OCI-LY3 (cell line): Measurements from ENCODE around the gene BRK1.

Experiments
- H2AFZ ChIP-seq: fragments of 200-600, 300-600 bp; shearing (Covaris generic); 2 replicates; pipeline ENCODE4 v1.6.0; 2014; ENCODE audit warnings: antibody characterized with exemption, low read depth, low read length
- H3K27ac ChIP-seq: fragments of 200-600, 300-600 bp; sonication (generic); 2 replicates; pipeline ENCODE4 v1.5.1; 2014; ENCODE audit warnings: mild to moderate bottlenecking, low read length, moderate library complexity, mixed read lengths
- H3K27me3 ChIP-seq: fragments of 200-600, 300-600 bp; sonication (generic); 2 replicates; pipeline ENCODE4 v1.6.1; 2014; ENCODE audit warnings: low read depth, low read length, mixed read lengths
- H3K36me3 ChIP-seq: fragments of 200-600, 300-600 bp; sonication (generic); replicated peaks from 2 replicates; pipeline ENCODE3; 2014; ENCODE audit warnings: low read depth, low read length, mixed read lengths
- H3K4me1 ChIP-seq: fragments of 300-600, 200-600 bp; sonication (generic); 2 replicates; pipeline ENCODE4 v1.6.1; 2014; ENCODE audit warnings: low read length, mixed read lengths
- H3K4me2 ChIP-seq: fragments of 200-600, 300-600 bp; sonication (generic); 2 replicates; pipeline ENCODE4 v1.6.1; 2014; ENCODE audit warnings: low read length, mixed read lengths
- H3K4me3 ChIP-seq: fragments of 300-600, 200-600 bp; sonication (generic); 2 replicates; pipeline ENCODE4 v1.5.1; 2014; ENCODE audit warnings: antibody characterized with exemption, mild to moderate bottlenecking, low read length, moderate library complexity
- H3K79me2 ChIP-seq: fragments of 300-600, 200-600 bp; shearing (Covaris generic); 2 replicates; pipeline ENCODE4 v1.6.1; 2014; ENCODE audit warnings: mild to moderate bottlenecking, low read length, mixed read lengths
- H3K9ac ChIP-seq: fragments of 300-600, 200-600 bp; shearing (Covaris generic); 2 replicates; pipeline ENCODE4 v1.6.0; 2014; ENCODE audit warnings: mild to moderate bottlenecking, low read length, moderate library complexity
- H3K9me3 ChIP-seq: fragments of 200-600, 300-600 bp; shearing (Covaris generic); 2 replicates; pipeline ENCODE4 v1.6.1; 2014; ENCODE audit warnings: low read length, mixed read lengths; ENCODE audit not compliant: insufficient read depth
- H4K20me1 ChIP-seq: fragments of 200-600, 300-600 bp; sonication (generic); 2 replicates; pipeline ENCODE4 v1.6.1; 2016; ENCODE audit warnings: low read length, mixed read lengths; ENCODE audit not compliant: insufficient read depth
- EZH2phosphoT487 ChIP-seq: fragments of 200-600 bp; shearing (Covaris generic); IDR thresholded peaks from 2 replicates; pipeline ENCODE4 v1.6.1; 2018; ENCODE audit warnings: antibody characterized with exemption, mixed run types, low read depth
- TF ChIP-seq, protein P1 (sequence below): fragments of 200-600, 300-600 bp; sonication (generic); IDR thresholded peaks from 2 replicates; pipeline ENCODE4 v1.5.1; 2014; ENCODE audit warnings: antibody characterized with exemption, low read length, low read depth

Gene BRK1

GRCh38 chr3:10116138-10116460, 624 bp downstream of the BRK1 start:
- Histone ChIP-seq H3K79me2 (peaks cover 56% of the 10 kb centered on the region), H2AFZ (no peak overlapping the region), H3K27ac (peak overlapping the region; percentile 71), H3K4me1 (peaks cover 6% of the 10 kb centered on the region), H4K20me1 (peaks cover 28% of the 10 kb centered on the region), H3K4me2 (peak overlapping the region; percentile 98), H3K27me3 (no peaks in the 10 kb centered on the region), H3K4me3 (peak overlapping the region; percentile 98), H3K9ac (peak overlapping the region; percentile 94), H3K36me3 (peaks cover 11% of the 10 kb centered on the region), H3K9me3 (no peaks in the 10 kb centered on the region)
- TF ChIP-seq, protein P1, sequence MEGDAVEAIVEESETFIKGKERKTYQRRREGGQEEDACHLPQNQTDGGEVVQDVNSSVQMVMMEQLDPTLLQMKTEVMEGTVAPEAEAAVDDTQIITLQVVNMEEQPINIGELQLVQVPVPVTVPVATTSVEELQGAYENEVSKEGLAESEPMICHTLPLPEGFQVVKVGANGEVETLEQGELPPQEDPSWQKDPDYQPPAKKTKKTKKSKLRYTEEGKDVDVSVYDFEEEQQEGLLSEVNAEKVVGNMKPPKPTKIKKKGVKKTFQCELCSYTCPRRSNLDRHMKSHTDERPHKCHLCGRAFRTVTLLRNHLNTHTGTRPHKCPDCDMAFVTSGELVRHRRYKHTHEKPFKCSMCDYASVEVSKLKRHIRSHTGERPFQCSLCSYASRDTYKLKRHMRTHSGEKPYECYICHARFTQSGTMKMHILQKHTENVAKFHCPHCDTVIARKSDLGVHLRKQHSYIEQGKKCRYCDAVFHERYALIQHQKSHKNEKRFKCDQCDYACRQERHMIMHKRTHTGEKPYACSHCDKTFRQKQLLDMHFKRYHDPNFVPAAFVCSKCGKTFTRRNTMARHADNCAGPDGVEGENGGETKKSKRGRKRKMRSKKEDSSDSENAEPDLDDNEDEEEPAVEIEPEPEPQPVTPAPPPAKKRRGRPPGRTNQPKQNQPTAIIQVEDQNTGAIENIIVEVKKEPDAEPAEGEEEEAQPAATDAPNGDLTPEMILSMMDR, result no peak
- TF ChIP-seq EZH2phosphoT487, result no peak

GRCh38 chr3:10116928-10117327, 1.5 kb downstream of the BRK1 start:
- TF ChIP-seq, protein P1, result no peak
- no peak for TF ChIP-seq EZH2phosphoT487
- Histone ChIP-seq H3K27ac (no peak overlapping the region), H3K4me2 (peak overlapping the region; percentile 98), H3K36me3 (peaks cover 14% of the 10 kb centered on the region), H2AFZ (no peak overlapping the region), H3K9me3 (no peaks in the 10 kb centered on the region), H4K20me1 (peaks cover 28% of the 10 kb centered on the region), H3K9ac (no peak overlapping the region), H3K4me1 (peaks cover 6% of the 10 kb centered on the region), H3K79me2 (peaks cover 63% of the 10 kb centered on the region), H3K4me3 (peak overlapping the region; percentile 98; the same call in 1 of the 2 replicates), H3K27me3 (no peaks in the 10 kb centered on the region)

GRCh38 chr3:10119376-10119775, 3.9 kb downstream of the BRK1 start:
- Histone ChIP-seq H3K9me3 (no peaks in the 10 kb centered on the region), H3K36me3 (peaks cover 23% of the 10 kb centered on the region), H3K4me3 (no peak overlapping the region), H3K27me3 (no peaks in the 10 kb centered on the region), H3K4me1 (peaks cover 6% of the 10 kb centered on the region), H3K79me2 (peaks cover 84% of the 10 kb centered on the region), H4K20me1 (peaks cover 34% of the 10 kb centered on the region), H3K27ac (no peak overlapping the region), H3K4me2 (no peak overlapping the region), H3K9ac (no peak overlapping the region), H2AFZ (no peak overlapping the region)
- TF ChIP-seq EZH2phosphoT487, result no peak
- TF ChIP-seq, protein P1, result no peak

GRCh38 chr3:10121064-10121463, 5.6 kb downstream of the BRK1 start:
- TF ChIP-seq, protein P1, result no peak
- TF ChIP-seq EZH2phosphoT487, result no peak
- no peak overlapping the region for H2AFZ ChIP-seq
- H3K9ac ChIP-seq, result no peak overlapping the region
- H3K27me3 ChIP-seq, result no peaks in the 10 kb centered on the region
- no peak overlapping the region for H3K4me3 ChIP-seq
- no peak overlapping the region for H3K27ac ChIP-seq
- H3K36me3 ChIP-seq, result peaks cover 32% of the 10 kb centered on the region
- peaks cover 6% of the 10 kb centered on the region for H3K4me1 ChIP-seq
- H3K4me2 ChIP-seq, result no peak overlapping the region
- H3K79me2 ChIP-seq, result peaks cover 91% of the 10 kb centered on the region
- no peaks in the 10 kb centered on the region for H3K9me3 ChIP-seq
- peaks cover 32% of the 10 kb centered on the region for H4K20me1 ChIP-seq
